K562 (cell line): ENCODE results near the gene MICALL2. TPM values are rescaled to one million over a fixed set of nuclear protein-coding genes. Genes with fewer than 3 reads are reported as not detected.

ENCODE experiments used
- MYC ChIP-seq, 2 experiments: fragments of 250-450 bp in 1 of 2; sonication (Bioruptor Pico) in 1 of 2; IDR thresholded peaks; 2 replicates each; pipeline versions ENCODE4 v1.5.1 to v1.6.1; 2012 to 2021; ENCODE audit warnings: low read depth in 2 of 2, borderline replicate concordance in 1 of 2, improper control_type of control experiment in 1 of 2, low read length in 1 of 2, mild to moderate bottlenecking in 1 of 2, moderate library complexity in 1 of 2
- NELFE ChIP-seq: IDR thresholded peaks from 2 replicates; pipeline ENCODE4 v1.6.1; 2011; ENCODE audit warnings: mild to moderate bottlenecking; ENCODE audit not compliant: insufficient read depth, insufficient read length
- SNRNP70 ChIP-seq: fragments of 200-400 bp; formaldehyde crosslinking; optimal IDR thresholded peaks from 2 replicates; pipeline ENCODE3; 2017; ENCODE audit warnings: low read depth, low read length
- SP2 ChIP-seq: IDR thresholded peaks from 2 replicates; pipeline ENCODE4 v1.6.1; 2011; ENCODE audit warnings: mild to moderate bottlenecking, low read depth, low read length, moderate library complexity; ENCODE audit not compliant: poor library complexity, severe bottlenecking; ENCODE audit errors: extremely low read depth
- SREBF1 ChIP-seq: fragments of 150-350 bp; IDR thresholded peaks from 2 replicates; pipeline ENCODE4 v1.6.1; 2014; ENCODE audit warnings: antibody characterized with exemption, low read depth, low read length, borderline replicate concordance
- TEAD1 ChIP-seq, 2 experiments: fragments of 450-650 bp in 1 of 2; sonication (generic) in 1 of 2; formaldehyde crosslinking; IDR thresholded peaks; 2 replicates each; pipeline versions ENCODE4 v1.4.0 to v1.8.0; 2020 to 2022; ENCODE audit warnings: mild to moderate bottlenecking in 2 of 2, missing genetic modification reagents in 1 of 2
- WHSC1 ChIP-seq: IDR thresholded peaks from one replicate; pipeline ENCODE4 v1.6.1; 2012; ENCODE audit warnings: low read length, control low read depth, inconsistent platforms
- YY1 ChIP-seq, 3 experiments: IDR thresholded peaks; 2 replicates each; pipeline ENCODE4 v1.6.1; 2011; ENCODE audit warnings: low read length in 2 of 3, mild to moderate bottlenecking in 2 of 3, moderate library complexity in 2 of 3, borderline replicate concordance in 1 of 3, control low read depth in 1 of 3, low read depth in 1 of 3; ENCODE audit not compliant: insufficient read depth in 3 of 3, insufficient replicate concordance in 2 of 3, control insufficient read depth in 1 of 3, insufficient read length in 1 of 3; ENCODE audit errors: extremely low read depth in 1 of 3
- ZNF347 ChIP-seq: fragments of 450-650 bp; formaldehyde crosslinking; IDR thresholded peaks from 2 replicates; pipeline ENCODE4 v1.4.0; 2020; ENCODE audit warnings: low read depth, mild to moderate bottlenecking, moderate library complexity
- ZNF668 ChIP-seq: fragments of 250-450 bp; sonication (Bioruptor Pico); IDR thresholded peaks from 2 replicates; pipeline ENCODE4 v1.8.0; 2022; ENCODE audit warnings: mild to moderate bottlenecking, inconsistent platforms
- polyA plus RNA-seq, 8 experiments: library from polyadenylated mRNA; depleted of rRNA in 4 of 8; stranded (reverse) in 5 of 8; unstranded in 3 of 8; fragments of >200 nt; fragmentation: Nextera tagmentation in 2 of 8; fragmentation: Illumina TruSeq in 1 of 8; extraction: Ambion mirVana in 2 of 8; extraction: Trizol in 1 of 8; gene quantifications; 2 replicates each; pipeline versions ENCODE4 v1.2.1 to v1.2.3, GENCODE V29; 2011 to 2014; ENCODE audit warnings: inconsistent platforms in 1 of 8, missing spikeins in 1 of 8
- total RNA-seq, 7 experiments: library from RNA; depleted of rRNA in 6 of 7; stranded (reverse); fragments of >200 nt in 6 of 7; fragmentation: Illumina TruSeq in 2 of 7; extraction: Trizol in 2 of 7; gene quantifications; 2 replicates each; pipeline versions ENCODE4 v1.2.1 to v1.2.3, GENCODE V29; 2011 to 2021; ENCODE audit warnings: low replicate concordance in 1 of 7
- TF ChIP-seq, protein P1 (sequence below): sonication (generic); formaldehyde crosslinking; IDR thresholded peaks from 2 replicates; pipeline ENCODE4 v1.9.0; 2022; ENCODE audit warnings: mild to moderate bottlenecking, missing genetic modification reagents
- TF ChIP-seq, protein P2 (sequence below): fragments of 450-650 bp; IDR thresholded peaks from 2 replicates; pipeline ENCODE4 v1.6.1; 2016; ENCODE audit warnings: mild to moderate bottlenecking, moderate library complexity

MICALL2 gene
- total and polyA plus RNA-seq, 9 of the 15 experiments (the other 6 are each of a cell fraction or from before 2014, with no cell fraction given), result 1.8 to 103 (median 17.0) TPM

DNA sequence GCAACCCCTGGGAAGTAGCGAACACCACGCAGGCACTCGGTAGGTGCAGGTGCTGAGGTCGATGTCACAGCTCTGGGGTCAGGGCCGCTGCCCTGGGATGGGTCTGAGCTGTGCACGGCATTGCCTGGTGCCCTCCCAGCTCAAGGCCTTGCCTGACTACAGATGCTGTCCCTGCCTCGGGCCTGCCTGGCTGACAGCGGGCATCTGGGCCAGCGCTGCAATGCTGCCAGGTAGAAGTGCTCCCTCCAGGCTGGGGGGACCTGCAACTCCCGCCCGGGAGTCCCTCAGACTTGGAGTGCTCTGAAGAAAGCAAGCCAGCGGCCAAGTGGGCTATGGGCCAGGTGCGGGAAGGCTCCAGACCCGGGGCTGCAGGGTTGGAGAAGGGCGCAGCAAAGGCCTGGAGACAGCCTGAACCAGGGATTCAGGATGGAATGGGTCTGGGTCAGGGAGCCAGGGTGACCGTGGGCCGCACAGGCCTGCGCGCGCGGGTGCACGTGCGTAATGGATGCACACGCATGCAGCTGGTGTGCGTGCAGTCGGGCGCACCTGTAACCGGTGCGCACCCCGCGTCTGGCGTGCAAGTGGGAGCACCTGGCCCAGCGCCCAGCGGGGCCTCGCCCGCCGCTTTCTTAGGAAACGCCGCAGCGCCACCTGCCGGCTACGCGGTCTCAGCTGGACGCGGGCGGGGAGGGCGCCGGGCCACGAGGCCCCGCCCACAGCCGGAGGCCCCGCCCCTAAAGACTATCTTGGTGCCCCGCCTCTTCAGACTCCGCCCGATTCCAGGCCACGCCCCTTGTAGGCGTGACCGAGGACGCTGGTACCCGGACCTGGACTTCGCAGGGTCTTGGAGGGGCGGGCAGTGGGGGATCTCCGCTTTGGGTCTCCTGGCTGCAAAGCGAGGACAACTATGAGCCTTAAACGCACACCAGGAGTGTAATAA lies 46.7 kb downstream of the MICALL2 start (continued):
- TF ChIP-seq SNRNP70 (no peak), YY1 (IDR thresholded peaks at IDR 0.05; ENCODE audit: borderline replicate concordance in 1 of 3, control insufficient read depth in 1 of 3, extremely low read depth in 1 of 3, insufficient read depth in 3 of 3, insufficient read length in 1 of 3, insufficient replicate concordance in 2 of 3, low read depth in 1 of 3, low read length in 2 of 3) (peak in 1 of 3 experiments; percentile 49), SREBF1 (no peak), SP2 (no peak), ZNF668 (CRISPR knock-in tag) (no peak), ZNF347 (CRISPR knock-in tag) (no peak), NELFE (no peak), MYC (IDR thresholded peaks at IDR 0.05; ENCODE audit: low read depth, low read length) (peak; percentile 87), MYC (CRISPR knock-in tag; IDR thresholded peaks at IDR 0.05; ENCODE audit: borderline replicate concordance, low read depth) (no peak), TEAD1 (CRISPR knock-in tag; IDR thresholded peaks at IDR 0.05) (peak in 1 of 2 experiments; percentile 13; a peak in 1 of 4 replicates), WHSC1 (no peak)
- TF ChIP-seq, protein P1, sequence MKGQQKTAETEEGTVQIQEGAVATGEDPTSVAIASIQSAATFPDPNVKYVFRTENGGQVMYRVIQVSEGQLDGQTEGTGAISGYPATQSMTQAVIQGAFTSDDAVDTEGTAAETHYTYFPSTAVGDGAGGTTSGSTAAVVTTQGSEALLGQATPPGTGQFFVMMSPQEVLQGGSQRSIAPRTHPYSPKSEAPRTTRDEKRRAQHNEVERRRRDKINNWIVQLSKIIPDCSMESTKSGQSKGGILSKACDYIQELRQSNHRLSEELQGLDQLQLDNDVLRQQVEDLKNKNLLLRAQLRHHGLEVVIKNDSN (CRISPR knock-in tag), result peak; percentile 64; the same call in 1 of the 2 replicates
- TF ChIP-seq, protein P2, sequence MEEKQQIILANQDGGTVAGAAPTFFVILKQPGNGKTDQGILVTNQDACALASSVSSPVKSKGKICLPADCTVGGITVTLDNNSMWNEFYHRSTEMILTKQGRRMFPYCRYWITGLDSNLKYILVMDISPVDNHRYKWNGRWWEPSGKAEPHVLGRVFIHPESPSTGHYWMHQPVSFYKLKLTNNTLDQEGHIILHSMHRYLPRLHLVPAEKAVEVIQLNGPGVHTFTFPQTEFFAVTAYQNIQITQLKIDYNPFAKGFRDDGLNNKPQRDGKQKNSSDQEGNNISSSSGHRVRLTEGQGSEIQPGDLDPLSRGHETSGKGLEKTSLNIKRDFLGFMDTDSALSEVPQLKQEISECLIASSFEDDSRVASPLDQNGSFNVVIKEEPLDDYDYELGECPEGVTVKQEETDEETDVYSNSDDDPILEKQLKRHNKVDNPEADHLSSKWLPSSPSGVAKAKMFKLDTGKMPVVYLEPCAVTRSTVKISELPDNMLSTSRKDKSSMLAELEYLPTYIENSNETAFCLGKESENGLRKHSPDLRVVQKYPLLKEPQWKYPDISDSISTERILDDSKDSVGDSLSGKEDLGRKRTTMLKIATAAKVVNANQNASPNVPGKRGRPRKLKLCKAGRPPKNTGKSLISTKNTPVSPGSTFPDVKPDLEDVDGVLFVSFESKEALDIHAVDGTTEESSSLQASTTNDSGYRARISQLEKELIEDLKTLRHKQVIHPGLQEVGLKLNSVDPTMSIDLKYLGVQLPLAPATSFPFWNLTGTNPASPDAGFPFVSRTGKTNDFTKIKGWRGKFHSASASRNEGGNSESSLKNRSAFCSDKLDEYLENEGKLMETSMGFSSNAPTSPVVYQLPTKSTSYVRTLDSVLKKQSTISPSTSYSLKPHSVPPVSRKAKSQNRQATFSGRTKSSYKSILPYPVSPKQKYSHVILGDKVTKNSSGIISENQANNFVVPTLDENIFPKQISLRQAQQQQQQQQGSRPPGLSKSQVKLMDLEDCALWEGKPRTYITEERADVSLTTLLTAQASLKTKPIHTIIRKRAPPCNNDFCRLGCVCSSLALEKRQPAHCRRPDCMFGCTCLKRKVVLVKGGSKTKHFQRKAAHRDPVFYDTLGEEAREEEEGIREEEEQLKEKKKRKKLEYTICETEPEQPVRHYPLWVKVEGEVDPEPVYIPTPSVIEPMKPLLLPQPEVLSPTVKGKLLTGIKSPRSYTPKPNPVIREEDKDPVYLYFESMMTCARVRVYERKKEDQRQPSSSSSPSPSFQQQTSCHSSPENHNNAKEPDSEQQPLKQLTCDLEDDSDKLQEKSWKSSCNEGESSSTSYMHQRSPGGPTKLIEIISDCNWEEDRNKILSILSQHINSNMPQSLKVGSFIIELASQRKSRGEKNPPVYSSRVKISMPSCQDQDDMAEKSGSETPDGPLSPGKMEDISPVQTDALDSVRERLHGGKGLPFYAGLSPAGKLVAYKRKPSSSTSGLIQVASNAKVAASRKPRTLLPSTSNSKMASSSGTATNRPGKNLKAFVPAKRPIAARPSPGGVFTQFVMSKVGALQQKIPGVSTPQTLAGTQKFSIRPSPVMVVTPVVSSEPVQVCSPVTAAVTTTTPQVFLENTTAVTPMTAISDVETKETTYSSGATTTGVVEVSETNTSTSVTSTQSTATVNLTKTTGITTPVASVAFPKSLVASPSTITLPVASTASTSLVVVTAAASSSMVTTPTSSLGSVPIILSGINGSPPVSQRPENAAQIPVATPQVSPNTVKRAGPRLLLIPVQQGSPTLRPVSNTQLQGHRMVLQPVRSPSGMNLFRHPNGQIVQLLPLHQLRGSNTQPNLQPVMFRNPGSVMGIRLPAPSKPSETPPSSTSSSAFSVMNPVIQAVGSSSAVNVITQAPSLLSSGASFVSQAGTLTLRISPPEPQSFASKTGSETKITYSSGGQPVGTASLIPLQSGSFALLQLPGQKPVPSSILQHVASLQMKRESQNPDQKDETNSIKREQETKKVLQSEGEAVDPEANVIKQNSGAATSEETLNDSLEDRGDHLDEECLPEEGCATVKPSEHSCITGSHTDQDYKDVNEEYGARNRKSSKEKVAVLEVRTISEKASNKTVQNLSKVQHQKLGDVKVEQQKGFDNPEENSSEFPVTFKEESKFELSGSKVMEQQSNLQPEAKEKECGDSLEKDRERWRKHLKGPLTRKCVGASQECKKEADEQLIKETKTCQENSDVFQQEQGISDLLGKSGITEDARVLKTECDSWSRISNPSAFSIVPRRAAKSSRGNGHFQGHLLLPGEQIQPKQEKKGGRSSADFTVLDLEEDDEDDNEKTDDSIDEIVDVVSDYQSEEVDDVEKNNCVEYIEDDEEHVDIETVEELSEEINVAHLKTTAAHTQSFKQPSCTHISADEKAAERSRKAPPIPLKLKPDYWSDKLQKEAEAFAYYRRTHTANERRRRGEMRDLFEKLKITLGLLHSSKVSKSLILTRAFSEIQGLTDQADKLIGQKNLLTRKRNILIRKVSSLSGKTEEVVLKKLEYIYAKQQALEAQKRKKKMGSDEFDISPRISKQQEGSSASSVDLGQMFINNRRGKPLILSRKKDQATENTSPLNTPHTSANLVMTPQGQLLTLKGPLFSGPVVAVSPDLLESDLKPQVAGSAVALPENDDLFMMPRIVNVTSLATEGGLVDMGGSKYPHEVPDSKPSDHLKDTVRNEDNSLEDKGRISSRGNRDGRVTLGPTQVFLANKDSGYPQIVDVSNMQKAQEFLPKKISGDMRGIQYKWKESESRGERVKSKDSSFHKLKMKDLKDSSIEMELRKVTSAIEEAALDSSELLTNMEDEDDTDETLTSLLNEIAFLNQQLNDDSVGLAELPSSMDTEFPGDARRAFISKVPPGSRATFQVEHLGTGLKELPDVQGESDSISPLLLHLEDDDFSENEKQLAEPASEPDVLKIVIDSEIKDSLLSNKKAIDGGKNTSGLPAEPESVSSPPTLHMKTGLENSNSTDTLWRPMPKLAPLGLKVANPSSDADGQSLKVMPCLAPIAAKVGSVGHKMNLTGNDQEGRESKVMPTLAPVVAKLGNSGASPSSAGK, result 0 out of 2 replicates have a peak, but pooled peaks have one; percentile 43
